ENCODE measurements around the gene NOS3. TPM values are rescaled to one million over a fixed set of nuclear protein-coding genes. Genes with fewer than 3 reads are reported as not detected.

Gene NOS3
- total and polyA plus RNA-seq, 2 of the 13 experiments (the other 11 are each of a cell fraction or from before 2014, with no cell fraction given), result 3.7 to 7.5 TPM

DNA sequence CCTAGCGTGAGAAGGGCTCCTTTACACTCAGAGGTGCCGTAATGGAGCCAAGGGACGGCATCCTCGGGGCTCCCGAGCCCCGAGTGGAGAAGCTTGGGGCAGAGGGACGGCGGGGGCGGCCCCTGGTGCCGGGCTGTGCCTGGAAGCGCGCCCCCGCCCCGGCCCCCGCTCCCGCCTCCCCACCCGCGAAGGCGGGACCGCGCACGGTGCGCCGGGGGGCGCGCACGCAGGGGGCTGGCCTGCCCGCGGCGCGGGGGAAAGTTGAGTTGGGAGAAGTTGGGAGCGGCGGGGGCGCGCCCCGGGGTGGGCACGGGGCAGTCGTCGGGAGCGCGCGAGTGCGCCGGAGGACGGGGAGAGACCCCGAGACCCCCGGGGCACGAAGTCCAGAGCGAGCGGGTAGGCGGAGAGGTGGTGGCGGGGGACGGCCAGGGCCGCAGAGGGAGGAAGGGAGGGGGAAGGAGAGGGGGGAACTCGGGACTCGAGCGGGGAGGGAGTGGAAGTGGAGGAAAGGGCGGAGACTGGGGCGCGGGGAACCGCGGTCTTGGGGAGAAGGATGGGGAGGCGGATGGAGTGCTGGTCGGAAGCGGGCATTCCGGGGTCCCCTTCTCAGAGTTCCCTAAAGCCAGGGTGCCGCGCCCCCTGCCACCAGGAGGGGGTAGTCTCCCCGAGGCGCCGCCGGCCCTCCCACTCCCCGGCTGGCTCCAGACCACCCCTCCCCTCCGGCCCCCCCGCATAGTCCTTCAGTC is 68.7 kb downstream of the NOS3 start, which contains the start of gene SLC4A2 (continued):
- TF ChIP-seq, protein P1, sequence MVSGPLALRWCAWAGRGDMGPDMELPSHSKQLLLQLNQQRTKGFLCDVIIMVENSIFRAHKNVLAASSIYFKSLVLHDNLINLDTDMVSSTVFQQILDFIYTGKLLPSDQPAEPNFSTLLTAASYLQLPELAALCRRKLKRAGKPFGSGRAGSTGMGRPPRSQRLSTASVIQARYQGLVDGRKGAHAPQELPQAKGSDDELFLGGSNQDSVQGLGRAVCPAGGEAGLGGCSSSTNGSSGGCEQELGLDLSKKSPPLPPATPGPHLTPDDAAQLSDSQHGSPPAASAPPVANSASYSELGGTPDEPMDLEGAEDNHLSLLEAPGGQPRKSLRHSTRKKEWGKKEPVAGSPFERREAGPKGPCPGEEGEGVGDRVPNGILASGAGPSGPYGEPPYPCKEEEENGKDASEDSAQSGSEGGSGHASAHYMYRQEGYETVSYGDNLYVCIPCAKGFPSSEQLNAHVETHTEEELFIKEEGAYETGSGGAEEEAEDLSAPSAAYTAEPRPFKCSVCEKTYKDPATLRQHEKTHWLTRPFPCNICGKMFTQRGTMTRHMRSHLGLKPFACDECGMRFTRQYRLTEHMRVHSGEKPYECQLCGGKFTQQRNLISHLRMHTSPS (CRISPR knock-in tag; IDR thresholded peaks at IDR 0.05; ENCODE audit: low read depth), result no peak
- TF ChIP-seq ATF4 (CRISPR knock-in tag; IDR thresholded peaks at IDR 0.05), result no peak
- no peak for TF ChIP-seq ZNF207 (IDR thresholded peaks at IDR 0.05; ENCODE audit: borderline replicate concordance)
- TF ChIP-seq ZNF446 (CRISPR knock-in tag; IDR thresholded peaks at IDR 0.05), result no peak
- no peak for TF ChIP-seq ZNF496 (CRISPR knock-in tag; IDR thresholded peaks at IDR 0.05; ENCODE audit: insufficient replicate concordance)
- no peak for TF ChIP-seq SNAI1 (CRISPR knock-in tag; IDR thresholded peaks at IDR 0.05; ENCODE audit: borderline replicate concordance)
- 0 out of 2 replicates have a peak, but pooled peaks have one; percentile 8 for TF ChIP-seq ZSCAN31 (CRISPR knock-in tag; IDR thresholded peaks at IDR 0.05; ENCODE audit: low read depth)
- no peak for TF ChIP-seq ZNF564 (CRISPR knock-in tag; IDR thresholded peaks at IDR 0.05)
- no peak for TF ChIP-seq ZFP41 (CRISPR knock-in tag; IDR thresholded peaks at IDR 0.05; ENCODE audit: borderline replicate concordance)
- TF ChIP-seq PHF21A (CRISPR knock-in tag; IDR thresholded peaks at IDR 0.05), result no peak
- TF ChIP-seq, protein P2, sequence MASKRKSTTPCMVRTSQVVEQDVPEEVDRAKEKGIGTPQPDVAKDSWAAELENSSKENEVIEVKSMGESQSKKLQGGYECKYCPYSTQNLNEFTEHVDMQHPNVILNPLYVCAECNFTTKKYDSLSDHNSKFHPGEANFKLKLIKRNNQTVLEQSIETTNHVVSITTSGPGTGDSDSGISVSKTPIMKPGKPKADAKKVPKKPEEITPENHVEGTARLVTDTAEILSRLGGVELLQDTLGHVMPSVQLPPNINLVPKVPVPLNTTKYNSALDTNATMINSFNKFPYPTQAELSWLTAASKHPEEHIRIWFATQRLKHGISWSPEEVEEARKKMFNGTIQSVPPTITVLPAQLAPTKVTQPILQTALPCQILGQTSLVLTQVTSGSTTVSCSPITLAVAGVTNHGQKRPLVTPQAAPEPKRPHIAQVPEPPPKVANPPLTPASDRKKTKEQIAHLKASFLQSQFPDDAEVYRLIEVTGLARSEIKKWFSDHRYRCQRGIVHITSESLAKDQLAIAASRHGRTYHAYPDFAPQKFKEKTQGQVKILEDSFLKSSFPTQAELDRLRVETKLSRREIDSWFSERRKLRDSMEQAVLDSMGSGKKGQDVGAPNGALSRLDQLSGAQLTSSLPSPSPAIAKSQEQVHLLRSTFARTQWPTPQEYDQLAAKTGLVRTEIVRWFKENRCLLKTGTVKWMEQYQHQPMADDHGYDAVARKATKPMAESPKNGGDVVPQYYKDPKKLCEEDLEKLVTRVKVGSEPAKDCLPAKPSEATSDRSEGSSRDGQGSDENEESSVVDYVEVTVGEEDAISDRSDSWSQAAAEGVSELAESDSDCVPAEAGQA (IDR thresholded peaks at IDR 0.05; ENCODE audit: low read depth), result no peak
- TF ChIP-seq, protein P2 (CRISPR knock-in tag; IDR thresholded peaks at IDR 0.05; ENCODE audit: borderline replicate concordance), result no peak
- peak; percentile 26; the same call in 1 of the 2 replicates for TF ChIP-seq SP2 (CRISPR knock-in tag; IDR thresholded peaks at IDR 0.05)
- TF ChIP-seq ZNF563 (CRISPR knock-in tag; IDR thresholded peaks at IDR 0.05), result peak; percentile 8; the same call in 1 of the 2 replicates
- no peak for TF ChIP-seq ZBTB42 (CRISPR knock-in tag; IDR thresholded peaks at IDR 0.05)
- TF ChIP-seq EED (CRISPR knock-in tag; IDR thresholded peaks at IDR 0.05), result no peak
- TF ChIP-seq ZNF451 (CRISPR knock-in tag; IDR thresholded peaks at IDR 0.05), result no peak
- TF ChIP-seq CSRNP1 (CRISPR knock-in tag; IDR thresholded peaks at IDR 0.05), result 0 out of 2 replicates have a peak, but pooled peaks have one; percentile 63
- TF ChIP-seq ZNF441 (CRISPR knock-in tag; IDR thresholded peaks at IDR 0.05; ENCODE audit: borderline replicate concordance), result no peak
